HFF-Myc (cell line): ENCODE data around the gene DPYSL3.

Experiments
- DNase-seq: peaks from one replicate; pipeline ENCODE4 v3.0.0-alpha.2; 2011; ENCODE audit warnings: low read depth; ENCODE audit errors: extremely low read depth
- H3K4me3 ChIP-seq: replicated peaks from 2 replicates; pipeline ENCODE4 v1.5.1; 2011; ENCODE audit warnings: low read depth, mild to moderate bottlenecking, control low read depth, low read length
- TF ChIP-seq, protein P1 (sequence below): IDR thresholded peaks from 2 replicates; pipeline ENCODE4 v1.5.1; 2012; ENCODE audit warnings: mild to moderate bottlenecking, low read depth, low read length, control low read depth; ENCODE audit errors: missing control alignments

DPYSL3 gene

GRCh38 chr5:147455822-147456450, 53.9 kb downstream of the DPYSL3 start:
- TF ChIP-seq, protein P1, sequence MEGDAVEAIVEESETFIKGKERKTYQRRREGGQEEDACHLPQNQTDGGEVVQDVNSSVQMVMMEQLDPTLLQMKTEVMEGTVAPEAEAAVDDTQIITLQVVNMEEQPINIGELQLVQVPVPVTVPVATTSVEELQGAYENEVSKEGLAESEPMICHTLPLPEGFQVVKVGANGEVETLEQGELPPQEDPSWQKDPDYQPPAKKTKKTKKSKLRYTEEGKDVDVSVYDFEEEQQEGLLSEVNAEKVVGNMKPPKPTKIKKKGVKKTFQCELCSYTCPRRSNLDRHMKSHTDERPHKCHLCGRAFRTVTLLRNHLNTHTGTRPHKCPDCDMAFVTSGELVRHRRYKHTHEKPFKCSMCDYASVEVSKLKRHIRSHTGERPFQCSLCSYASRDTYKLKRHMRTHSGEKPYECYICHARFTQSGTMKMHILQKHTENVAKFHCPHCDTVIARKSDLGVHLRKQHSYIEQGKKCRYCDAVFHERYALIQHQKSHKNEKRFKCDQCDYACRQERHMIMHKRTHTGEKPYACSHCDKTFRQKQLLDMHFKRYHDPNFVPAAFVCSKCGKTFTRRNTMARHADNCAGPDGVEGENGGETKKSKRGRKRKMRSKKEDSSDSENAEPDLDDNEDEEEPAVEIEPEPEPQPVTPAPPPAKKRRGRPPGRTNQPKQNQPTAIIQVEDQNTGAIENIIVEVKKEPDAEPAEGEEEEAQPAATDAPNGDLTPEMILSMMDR, result no peak
- peak; percentile 37 for DNase-seq
- no peak overlapping the region for H3K4me3 ChIP-seq

- H3K4me3 ChIP-seq, result peak overlapping the region; percentile 71; the same call in 1 of the 2 replicates
- TF ChIP-seq, protein P1, result no peak
- DNase-seq, result peak; percentile 63
Measured at GRCh38 chr5:147454996-147455677, 54.7 kb downstream of the DPYSL3 start.

DNA sequence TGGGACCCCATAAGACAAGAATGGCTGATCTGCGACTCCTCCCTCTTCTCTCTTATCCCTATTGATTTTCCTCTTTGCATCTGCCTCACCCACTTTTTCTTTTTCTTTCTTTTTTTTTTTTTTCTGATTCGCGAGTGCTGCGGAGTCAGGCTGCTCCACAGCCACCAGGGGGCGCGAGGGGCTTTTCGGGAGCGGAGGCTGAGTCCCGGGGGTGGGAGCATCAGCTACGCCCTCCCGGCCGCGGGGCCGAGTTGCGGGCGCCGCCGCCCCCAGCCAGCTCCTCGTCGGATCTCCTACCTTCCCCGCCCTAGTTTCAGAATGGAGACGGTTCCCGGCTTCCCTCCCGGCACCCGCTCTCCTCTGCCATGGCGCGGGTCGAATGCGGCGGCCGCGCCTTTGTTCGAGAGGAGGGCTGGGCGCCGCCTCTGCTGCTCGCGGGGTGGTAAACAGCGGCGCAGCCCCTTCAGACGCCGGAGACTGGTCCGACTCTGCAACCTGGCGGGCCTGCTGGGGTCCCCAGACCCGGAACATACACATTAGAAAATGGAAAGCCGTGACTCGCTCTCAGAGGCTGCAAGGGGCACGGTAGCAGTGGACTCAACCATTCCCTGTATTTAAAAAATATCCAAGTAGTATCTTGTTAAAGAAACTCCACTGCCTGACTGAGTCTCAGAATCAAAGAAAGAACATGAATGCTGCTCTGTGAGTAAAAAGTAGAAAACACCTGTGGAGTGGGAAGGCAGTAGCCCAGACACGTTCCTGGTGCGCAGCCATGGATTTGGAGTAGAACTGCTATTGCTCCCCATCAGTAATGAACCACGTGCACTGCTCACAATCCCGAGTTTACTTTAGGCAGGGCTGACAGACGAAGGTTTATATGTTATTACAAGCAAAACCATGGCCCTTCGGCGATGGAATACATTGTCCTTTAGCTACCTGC, 55.7 kb downstream of the DPYSL3 start:
- TF ChIP-seq, protein P1, result peak; percentile 94
- peak overlapping the region; percentile 71 for H3K4me3 ChIP-seq
- DNase-seq, result peak; percentile 65

- DNase-seq, result no peak
- TF ChIP-seq, protein P1, result no peak
- H3K4me3 ChIP-seq, result peak overlapping the region; percentile 71
Measured at GRCh38 chr5:147452165-147452811, 57.6 kb downstream of the DPYSL3 start.

DNA sequence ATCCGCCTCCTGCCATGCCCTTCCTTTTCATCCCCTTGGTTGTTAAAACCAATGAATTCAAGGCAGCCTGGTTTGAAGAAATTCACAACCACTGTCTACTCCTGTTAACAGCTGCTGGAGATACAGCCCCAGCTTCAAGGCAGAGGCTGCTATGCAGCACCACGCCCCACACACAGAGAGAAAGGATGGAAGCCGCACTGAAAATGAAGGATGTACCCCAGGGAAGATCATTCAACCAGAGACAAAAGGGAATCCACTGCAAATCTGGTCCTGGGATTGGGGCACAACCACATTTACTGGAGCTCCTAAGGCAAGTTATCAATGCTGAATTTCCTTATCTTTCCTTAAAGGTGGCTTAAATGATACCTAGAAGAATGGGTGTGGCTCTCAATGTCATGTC, 58.7 kb downstream of the DPYSL3 start:
- H3K4me3 ChIP-seq, result no peak overlapping the region
- no peak for DNase-seq
- TF ChIP-seq, protein P1, result no peak

DNA sequence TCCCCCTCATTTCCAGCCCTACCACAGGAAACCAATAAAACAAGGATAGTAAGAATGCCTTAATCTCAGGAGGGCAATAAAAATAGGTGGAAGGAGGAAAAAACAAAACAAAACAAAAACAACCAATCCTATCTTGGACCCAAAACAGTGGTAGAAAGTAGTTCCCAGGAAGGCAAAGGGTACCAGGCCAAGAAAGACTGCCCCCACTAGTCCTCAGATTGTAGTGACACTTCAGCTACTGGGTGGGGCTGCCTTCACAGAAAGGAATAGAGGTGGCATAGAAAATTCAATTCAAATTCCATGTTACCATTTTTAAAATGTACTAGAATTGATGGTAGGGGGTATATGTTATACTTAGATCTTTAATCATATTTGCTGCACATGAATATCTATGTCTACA, 59.3 kb downstream of the DPYSL3 start:
- no peak overlapping the region for H3K4me3 ChIP-seq
- TF ChIP-seq, protein P1, result no peak

More for the DNA sequence above, 59.3 kb downstream of the DPYSL3 start:
- no peak for DNase-seq
